Limb (tissue), 2 donors: ENCODE results near the gene ADD3.

Experiments used
- DNase-seq, 2 donors: peaks; one replicate each; pipeline ENCODE4 v3.0.0-alpha.2; 2016; ENCODE audit errors: extremely low spot score in 2 of 2

Gene ADD3, protein sequence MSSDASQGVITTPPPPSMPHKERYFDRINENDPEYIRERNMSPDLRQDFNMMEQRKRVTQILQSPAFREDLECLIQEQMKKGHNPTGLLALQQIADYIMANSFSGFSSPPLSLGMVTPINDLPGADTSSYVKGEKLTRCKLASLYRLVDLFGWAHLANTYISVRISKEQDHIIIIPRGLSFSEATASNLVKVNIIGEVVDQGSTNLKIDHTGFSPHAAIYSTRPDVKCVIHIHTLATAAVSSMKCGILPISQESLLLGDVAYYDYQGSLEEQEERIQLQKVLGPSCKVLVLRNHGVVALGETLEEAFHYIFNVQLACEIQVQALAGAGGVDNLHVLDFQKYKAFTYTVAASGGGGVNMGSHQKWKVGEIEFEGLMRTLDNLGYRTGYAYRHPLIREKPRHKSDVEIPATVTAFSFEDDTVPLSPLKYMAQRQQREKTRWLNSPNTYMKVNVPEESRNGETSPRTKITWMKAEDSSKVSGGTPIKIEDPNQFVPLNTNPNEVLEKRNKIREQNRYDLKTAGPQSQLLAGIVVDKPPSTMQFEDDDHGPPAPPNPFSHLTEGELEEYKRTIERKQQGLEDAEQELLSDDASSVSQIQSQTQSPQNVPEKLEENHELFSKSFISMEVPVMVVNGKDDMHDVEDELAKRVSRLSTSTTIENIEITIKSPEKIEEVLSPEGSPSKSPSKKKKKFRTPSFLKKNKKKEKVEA

DNA sequence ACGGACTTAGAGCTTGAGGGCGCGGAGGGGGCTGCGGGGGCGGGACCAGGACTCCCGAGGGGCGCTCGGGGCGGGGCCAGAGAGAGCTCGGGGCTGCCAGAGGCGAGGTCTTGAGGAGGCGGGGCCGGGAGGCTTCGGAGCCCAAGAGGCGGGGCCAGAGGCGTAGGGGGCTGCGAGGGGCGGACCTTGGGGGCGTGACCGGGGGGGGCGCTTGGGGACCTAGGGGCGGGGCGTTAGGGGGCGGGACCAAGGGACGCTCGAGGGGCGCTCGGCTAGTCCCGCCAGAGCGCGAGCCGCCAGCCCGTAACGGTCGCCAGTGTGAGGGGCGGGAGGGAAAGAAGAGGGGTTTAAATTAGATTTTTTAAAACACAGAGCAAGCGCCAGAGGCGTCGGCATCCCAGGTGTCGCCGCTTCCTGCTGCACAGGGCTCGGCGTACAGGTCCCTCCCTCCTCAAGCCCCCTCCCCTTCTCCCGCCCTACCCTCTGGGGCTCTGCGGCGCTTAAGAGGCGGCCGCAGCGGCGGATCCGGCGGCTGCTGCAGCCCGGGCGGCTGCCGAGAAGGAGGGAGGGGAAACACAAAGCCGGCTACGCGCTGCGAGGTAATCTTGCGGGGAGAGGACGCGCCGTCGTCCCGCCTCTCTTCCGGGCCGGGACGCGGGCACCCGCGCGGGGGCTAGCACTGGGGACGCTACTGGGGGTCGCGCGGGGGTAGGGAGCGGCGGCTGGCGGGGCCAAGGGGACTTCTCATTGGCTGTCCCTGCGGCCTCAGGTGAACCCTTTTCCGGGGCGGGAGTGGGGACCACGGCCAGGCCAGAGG is at the start of gene ADD3:
Gene ADD3 (plus strand): TSS at position 284 of the 817 bp plus-strand sequence. CDS start 92,670 bp downstream, outside the sequence.
- DNase-seq: peak; percentile 98 to 99

DNA sequence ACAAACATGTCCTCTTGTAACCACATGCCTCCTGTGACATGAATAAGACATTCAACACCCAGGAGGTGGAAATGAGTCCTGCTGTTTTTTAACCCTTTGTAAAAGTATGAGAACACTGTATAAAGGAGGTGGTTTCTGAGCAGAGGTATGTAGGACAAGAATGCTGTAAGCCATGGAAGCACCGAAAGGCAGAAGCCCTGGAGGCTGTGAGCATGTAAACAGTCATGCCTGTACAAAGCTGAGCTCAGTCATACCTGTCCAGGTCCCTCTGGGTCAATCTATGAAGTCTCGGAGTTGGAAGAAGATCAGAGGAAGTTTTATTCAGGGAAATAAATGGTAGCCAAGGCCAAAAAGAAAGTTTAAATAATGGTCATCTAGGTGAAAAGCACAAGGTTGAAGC is 49.7 kb upstream of the ADD3 start:
- no peak for DNase-seq

GRCh38 chr10:109959259-109960145 is 48.3 kb upstream of the ADD3 start:
- DNase-seq: no peak

DNA sequence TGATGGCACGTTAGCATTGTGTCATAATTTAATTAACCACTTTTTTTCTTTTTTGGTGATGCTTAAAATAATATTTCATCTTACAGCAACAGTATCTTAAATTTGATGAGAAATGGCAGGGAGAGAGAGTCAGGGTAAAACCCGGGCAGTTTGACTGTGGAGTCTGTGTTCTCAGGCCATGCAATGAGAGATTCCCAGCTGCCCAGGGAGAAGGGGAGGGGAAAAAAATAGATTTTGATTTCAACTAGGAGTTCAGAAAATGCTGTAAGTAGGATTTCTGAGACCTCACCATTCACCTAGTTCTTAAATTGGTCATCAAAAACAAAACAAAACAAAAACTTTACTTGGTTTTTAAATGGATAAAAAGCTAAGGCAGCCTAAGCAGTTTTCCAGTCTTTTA is 47.1 kb upstream of the ADD3 start:
- no peak for DNase-seq

DNA sequence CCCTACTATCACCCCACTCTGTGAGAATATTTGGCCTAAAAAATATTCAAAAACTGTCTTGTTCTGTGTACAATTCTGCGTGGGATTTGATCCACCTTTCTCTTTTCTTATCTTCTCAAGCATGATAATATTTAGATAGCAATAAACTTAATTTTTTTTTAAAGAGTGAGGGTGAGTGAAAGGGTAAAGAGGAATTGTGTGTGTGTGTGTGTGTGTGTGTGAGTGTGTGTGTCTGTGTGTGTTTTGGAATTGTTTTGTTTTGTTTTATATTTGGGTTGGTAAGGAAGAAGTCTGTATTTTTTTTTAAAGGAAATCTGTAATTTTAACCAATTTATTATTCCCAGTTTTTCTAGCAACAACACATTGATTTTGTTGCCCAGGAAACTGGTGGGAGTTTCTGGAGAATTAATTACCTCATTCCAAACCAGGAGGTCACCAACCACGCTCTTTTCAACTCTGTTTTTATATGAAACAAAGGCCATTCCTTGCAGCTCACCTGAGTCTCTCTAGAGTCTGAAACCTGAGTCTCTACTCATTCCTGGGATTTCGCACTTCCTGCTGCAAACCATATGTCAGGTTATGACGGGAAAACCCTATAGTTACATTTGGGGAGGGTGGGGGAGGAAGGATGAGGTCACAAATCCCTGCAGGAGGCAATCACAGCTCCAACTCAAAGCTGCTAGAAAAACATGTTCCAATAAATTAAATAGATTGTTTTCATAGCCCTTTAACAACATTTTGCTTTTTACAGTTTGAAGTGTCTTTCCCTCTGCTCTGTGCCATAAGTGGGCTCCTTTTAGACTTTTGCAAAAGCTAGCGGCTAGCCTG is 46.4 kb upstream of the ADD3 start:
- peak in 1 of 2 donors; percentile 61 for DNase-seq

DNA sequence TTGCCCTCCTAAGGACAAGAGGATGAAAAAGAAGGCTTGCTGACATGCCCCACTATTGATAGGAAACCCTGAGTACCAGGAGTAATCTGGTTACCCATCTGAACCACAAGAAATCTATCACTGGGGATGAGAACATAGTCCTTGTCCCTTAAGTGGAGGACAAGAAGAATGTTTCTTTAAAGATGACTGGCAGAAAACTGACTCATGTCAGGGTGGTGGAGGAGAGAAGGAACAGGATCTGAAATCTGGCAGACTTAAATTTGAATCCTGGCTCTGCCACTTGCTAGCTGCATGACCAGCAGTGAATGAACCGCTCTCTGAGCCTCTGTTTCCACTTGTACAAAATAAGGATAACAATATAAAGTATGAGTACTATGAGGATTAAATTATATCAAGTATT is 45.5 kb upstream of the ADD3 start:
- DNase-seq: no peak

GRCh38 chr10:109963439-109963838 is 44.3 kb upstream of the ADD3 start:
- no peak for DNase-seq

GRCh38 chr10:109964318-109964717 is 43.5 kb upstream of the ADD3 start:
- DNase-seq: no peak

DNA sequence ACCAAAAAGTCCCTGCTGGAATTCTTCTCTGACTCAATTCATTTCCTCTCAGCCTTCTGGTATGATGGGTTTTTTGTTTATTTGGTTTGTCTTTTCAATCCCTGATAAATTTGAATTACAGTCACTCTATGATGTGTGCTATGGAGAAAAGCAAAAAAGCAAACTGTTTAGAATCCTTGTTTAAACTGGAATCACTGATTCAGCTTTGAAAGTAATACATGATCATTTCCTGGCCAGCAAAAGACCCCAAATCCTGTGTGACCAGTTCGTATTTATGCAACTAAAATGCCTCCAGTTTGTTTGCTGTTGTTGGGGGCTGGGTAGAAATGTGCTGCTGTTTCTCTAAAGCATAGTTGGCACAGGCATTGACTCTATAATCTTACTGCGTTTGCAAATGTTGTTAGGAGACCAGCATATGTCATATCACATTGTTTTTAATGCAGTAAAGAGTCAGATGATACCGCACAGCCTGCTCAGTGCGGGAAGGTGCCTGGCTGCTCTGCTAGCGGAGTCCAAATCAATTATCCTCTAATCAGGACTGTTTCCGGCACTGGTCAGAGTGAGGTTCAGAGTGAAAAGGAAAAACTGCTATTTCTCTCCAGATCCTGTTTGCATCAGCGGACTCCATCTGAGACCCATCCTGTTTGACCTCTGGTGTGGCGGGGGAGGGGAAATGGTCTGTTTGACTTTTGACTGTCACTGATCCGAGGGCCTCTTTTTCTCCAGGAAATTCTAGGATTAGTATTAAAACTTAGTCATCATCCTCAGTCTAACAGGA is 40.6 kb upstream of the ADD3 start:
- DNase-seq: no peak

DNA sequence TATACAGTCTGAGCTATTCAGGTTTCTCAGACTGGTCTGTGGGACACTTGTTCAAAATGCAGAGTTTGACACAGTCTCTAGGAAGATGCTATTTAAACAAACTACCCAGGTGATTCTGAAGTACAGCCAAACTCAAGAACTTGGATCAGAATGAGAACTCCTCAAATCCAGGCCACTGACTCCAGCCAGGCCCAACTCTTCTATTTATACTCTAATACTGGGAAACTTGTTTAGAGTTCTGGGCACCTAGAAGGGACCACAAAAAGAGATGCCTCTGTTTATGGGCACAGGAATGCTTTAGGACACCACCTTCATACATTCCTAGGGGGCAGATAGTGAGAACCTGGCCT is 40.1 kb upstream of the ADD3 start:
- DNase-seq: no peak

- no peak for DNase-seq
These were observed 38.6 kb upstream of the ADD3 start for GRCh38 chr10:109968953-109969759.

- no peak for DNase-seq
These were observed 37.9 kb upstream of the ADD3 start for GRCh38 chr10:109969760-109970346.

DNA sequence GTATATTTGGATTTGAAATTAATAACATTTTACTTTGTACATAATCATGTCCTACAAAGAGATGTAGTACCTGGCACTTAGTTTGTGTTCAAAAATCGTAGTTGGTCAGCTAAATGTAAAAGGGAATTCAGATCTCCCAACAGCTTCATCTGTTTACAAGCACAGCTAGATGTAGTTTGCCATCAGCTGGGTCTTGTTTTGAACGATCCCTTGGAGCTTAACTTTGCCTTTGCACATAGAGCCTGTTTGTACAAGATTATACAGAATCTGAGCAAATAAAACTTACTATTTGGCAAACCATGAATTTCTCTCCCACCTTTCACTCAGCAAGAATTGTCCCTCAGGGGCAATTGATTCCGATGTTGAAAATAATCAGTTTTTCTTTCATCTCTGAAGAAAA is 36.1 kb upstream of the ADD3 start:
- DNase-seq: no peak

- DNase-seq: no peak
These were observed 35.3 kb upstream of the ADD3 start for GRCh38 chr10:109972372-109973001.

DNA sequence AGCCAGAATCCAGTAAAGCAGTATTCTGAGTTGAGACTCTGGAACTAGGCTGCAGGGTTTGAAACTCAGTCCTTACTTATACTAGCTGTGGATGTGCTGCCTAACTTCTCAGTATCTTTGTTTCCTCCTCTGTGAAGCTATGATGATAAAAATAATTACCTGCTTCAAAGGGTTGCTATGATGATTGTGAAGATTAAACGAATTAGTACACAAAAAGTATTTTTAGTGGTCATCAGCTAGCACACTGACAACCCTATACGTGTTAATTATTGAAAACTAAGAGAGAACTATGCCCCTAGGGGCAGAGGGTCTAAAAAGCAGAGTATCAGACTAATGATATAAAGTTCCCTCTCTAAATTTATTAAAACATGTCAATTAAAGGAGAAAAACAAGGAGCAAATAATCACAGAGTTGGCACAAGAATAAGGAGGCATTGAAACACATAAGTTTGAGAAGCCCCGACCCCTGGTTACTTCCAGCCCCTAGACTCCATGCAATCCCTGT is 34.4 kb upstream of the ADD3 start:
- no peak for DNase-seq

DNA sequence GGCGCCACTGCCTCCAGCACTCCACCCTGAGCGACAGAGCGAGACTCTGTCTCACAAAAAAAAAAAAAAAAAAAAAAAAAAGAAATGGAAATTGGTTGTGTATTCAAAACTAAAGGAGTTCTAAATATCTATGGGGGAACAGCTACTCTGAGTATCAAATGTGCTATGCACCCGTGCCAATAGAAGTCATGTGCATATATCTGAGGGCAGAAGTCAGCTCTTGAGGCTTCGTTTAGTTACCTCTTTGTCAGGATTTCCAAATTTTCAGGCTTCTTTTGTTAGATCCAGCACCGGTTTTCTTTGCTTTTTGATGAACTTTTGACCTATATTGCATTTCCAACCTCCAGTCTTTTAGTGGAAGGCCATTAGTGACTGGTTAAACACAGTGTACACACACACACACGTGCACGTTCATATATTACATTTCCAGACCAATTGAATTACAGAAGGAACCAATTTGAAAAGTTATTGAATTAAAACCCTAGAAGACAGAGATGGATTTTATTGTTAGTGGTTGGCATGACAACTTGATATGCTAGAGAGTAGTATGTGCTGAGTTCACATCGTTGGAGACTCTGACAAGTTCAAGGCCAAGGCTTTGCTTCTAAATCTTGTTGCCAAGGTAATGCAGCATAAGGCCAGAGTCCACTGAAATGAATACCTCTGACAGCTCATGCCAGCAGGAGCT is 33.1 kb upstream of the ADD3 start:
- no peak for DNase-seq
